Cortex of kidney (tissue), 1 donor: ENCODE measurements around the gene DSCAML1.
"Not testable (repeated sequence)": the region's sequence is repeated elsewhere in the genome, so short reads cannot be mapped to it uniquely, and the experiment has no call there.

ENCODE experiments used
- DNase-seq: peaks from one replicate; lab custom pipeline; 2025; lab: John Stamatoyannopoulos, UW

DSCAML1 gene

DNA sequence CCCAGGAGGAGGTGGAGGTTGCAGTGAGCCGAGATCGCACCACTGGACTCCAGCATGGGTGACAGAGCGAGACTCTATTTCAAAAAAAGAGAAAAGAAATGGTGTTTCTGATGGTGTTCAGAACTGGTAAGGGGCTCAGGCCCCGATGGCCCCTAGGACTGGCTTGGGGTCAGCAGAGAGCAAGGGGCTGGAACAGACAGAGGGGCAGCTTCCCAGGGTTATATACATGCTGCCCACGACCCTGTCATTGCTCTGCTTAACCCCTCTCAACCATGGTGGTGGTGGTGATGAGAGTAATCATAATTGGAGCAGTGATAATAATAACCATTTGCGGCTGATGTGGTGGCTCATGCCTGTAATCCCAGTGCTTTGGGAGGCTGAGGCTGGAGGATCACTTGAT lies 390.0 kb downstream of the DSCAML1 start:
- DNase-seq: no peak

DNA sequence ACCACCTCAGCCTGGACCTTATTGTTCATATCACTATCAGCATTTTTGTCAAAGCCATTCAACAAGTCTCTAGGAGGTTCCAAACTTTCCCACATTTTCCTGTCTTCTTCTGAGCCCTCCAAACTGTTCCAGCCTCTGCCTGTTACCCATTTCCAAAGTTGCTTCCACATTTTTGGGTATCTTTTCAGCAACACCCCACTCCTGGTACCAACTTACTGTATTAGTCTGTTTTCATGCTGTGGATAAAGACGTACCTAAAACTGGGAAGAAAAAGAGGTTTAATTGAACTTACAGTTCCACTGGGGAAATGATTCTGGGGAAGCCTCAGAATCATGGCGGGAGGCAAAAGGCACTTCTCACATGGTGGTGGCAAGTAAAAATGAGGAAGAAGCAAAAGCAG lies 391.1 kb downstream of the DSCAML1 start:
- DNase-seq: not testable (repeated sequence)

DNA sequence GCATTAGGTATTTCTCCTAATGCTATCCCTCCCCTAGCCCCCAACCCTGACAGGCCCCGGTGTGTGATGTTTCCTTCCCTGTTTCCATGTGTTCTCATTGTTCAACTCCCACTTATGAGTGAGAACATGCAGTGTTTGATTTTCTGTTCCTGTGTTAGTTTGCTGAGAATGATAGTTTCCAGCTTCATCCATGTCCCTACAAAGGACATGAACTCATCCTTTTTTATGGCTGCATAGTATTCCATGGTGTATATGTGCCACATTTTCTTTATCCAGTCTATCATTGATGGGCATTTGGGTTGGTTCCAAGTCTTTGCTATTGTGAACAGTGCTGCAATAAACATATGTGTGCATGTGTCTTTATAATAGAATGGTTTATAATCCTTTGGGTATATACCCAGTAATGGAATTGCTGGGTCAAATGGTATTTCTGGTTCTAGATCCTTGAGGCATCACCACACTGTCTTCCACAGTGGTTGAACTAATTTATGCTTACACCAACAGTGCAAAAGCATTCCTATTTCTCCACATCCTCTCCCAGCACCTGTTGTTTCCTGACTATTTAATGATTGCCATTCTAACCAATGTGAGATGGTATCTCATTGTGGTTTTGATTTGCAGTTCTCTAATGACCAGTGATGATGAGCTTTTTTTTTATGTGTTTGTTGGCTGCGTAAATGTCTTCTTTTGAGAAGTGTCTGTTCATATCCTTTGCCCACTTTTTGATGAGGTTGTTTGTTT lies 397.7 kb downstream of the DSCAML1 start:
- not testable (repeated sequence) for DNase-seq

DNA sequence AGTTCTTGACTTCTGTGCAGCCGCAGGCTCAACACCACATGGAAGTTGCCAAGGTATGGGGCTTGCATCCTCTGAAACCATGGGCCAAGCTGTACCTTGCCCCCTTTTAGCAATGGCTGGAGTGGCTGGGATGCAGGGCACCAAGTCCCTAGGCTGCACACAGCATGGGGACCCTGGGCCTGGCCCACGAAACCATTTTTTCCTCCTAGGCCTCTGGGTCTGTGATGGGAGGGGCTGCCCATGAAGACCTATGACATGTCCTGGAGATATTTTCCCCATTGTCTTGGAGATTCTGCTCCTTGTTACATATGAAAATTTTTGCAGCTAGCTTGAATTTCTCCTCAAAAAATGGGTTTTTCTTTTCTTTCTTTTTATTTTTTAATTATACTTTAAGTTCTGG lies 398.4 kb downstream of the DSCAML1 start:
- DNase-seq: not testable (repeated sequence)

DNA sequence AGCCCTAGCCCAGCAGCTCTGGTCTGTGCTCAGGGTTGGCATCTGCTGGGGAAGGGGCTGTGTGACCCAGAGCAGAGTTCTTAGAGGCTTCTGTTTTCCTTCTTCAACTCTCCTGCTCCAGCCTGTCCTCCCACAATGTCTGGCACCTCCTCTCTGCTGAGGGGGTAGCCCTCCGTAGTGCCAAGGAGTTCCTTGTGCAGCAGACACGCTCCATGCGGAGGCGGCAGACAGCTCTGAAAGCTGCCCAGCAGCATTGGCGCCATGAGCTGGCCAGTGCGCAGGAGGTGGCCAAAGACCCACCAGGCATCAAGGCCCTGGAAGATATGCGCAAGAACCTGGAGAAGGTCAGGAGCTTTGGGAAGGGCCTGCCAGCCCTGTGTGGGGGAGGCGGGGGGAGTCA lies 400.0 kb downstream of the DSCAML1 start:
- no peak for DNase-seq

DNA sequence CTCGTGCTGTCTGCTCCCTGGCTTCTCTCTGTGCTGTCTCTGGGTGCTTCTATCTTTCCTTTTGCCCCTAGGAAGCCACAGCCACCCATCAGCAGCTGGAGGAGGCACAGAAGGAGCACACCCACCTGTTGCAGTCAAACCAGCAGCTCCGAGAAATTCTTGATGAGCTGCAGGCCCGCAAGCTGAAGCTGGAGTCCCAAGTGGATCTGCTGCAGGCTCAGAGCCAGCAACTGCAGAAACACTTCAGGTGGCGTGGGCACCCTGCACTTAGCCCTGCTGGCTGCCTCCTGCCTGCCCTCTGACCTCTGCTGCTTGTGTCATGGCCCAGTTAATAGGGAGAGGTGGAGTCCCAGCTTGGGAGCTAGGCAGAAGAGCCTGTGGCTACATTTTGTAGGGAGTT lies 401.5 kb downstream of the DSCAML1 start:
- DNase-seq: no peak

DNA sequence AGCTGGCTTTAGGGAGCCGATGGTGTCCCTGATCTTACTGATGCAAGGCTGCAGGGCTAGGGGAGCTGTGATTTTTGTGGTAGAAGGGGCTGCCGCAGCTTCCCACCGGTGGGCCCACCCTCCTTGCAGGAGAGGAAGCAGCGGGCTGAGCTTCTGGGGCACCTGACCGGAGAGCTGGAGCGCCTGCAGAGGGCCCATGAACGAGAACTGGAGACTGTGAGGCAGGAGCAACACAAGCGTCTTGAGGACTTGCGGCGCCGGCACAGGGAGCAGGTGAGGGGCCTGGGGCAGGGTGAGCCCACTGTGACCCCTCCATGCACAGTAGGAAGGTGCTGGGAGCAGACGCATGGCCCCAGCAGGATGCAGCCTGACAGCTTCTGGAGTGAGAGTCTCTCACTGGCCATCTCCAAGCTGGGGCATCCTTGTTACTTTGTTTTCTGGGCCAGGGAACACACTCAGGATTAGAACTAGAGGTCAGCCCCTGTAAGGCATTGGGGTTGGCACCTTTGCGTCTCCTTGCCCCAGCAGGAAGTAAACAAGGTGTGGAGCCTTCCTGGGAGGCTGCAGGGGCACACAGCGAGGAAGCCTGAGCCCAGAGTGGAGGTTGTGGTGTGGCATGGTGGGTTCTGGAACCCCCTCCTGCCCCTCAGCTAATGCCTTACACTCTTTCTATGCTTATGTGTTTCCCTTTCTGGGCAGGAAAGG lies 402.6 kb downstream of the DSCAML1 start:
- DNase-seq: no peak

DNA sequence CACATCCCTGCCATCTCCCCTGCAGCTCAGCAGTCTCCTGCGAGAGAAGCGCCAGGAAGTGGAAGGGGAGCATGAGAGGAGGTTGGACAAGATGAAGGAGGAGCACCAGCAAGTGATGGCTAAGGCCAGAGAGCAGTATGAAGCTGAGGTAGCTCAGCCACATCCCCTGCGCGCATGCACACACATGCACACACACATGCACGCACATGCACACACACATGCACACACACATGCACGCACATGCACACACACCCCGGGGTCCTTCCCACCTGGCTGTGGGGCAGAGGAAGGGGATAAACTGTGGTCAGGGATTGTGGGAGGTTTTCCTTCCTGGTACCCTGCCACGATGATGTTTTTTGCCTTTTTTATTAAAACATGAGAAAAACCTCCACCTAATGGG lies 404.0 kb downstream of the DSCAML1 start:
- no peak for DNase-seq

DNA sequence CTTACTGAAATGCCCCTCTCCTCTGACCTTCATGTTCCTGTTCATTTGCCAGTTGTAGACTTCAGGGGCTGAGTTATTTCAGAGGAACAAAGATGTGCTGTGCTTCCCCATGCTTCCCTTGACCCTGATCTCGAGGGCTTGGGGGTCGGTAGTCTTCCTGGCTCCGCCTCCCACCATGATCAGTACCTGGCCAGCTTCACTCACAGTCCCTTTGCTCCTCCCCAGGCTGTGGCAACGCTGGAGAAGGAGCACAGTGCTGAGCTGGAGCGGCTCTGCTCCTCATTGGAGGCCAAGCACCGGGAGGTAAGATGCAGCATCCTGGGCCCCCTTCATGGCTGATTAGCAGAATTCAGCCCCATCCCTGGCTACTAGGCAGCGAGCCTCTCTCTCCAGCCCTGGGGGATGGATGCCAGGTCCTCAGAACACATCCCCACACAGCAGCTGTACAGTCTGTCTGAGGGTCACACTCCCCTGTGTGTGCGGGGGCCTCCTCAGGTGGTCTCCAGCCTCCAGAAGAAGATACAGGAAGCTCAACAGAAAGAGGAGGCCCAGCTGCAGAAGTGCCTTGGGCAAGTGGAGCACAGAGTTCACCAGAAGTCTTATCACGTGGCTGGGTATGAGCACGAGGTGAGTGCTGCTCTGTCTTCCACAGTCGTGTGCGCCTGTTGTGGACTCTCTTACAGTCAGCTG lies 404.9 kb downstream of the DSCAML1 start:
- no peak for DNase-seq

DNA sequence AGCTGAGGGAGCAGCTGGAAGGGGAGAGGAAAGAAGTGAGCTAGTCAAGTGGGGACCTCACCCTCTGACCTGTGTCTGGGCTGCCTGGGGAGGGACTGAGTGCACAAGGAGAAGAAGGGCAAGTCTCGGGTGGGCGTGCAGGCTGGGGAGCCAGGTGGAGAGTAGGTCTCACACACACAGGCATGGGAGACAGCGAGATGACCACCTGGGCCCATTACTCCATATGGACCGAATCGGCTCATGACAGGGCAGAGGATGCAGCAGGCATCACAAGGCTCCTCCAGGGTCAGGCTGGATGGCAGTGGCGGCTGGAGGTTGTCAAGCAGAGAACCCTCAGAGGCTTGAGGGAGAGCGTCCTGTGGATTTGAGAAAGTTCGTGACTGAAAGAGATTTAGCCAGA lies 405.8 kb downstream of the DSCAML1 start:
- no peak for DNase-seq

DNA sequence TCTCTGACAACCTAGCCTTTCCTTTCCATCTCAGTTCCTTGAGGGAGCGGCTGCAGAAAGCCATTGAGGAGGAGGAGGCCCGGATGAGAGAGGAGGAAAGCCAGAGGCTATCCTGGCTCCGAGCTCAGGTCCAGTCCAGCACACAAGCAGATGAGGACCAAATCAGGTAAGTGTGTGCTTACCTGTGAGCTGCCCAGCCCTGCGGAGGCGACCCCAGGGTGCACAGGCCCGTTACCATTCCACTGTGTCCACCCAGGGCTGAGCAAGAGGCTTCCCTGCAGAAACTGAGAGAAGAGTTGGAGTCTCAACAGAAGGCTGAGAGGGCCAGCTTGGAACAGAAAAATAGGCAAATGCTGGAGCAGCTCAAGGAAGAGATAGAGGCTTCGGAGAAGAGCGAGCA lies 406.3 kb downstream of the DSCAML1 start:
- no peak for DNase-seq

DNA sequence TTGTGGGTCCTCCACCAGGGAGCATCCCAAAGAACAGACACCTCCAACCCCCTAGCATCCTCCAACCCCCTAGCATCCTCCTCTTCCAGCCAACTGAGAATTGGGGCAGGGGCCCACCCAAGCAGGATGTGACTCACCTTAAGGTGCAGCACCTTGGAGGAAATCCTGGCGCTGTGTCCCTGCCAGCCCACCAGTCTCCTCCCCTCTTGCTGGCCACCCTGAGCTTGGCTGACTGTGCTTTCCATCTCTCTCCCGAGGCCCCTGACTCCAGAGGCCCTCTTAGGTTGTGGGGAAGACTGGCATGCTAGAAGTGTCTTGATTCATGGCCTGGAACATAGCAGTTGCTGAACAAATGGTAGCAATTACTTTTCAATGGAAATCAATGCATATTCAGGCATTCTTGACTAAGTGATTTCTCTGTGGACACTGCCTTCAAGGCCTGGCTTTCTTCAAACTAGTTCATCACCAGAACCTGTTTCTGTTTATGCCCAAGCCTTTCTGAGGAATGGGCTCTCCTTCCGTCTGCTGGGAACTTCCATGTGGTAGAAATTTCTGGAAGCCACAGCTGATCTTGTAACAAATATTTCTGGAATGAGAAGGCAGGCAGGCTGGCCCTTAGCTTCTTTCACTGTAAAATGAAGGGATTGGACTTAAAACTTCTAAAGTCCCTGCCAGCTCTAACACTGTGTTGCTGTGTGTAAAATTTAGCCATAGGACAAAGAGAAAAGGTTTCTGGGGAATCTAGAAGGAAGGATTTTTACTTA lies 408.8 kb downstream of the DSCAML1 start:
- DNase-seq: no peak

DNA sequence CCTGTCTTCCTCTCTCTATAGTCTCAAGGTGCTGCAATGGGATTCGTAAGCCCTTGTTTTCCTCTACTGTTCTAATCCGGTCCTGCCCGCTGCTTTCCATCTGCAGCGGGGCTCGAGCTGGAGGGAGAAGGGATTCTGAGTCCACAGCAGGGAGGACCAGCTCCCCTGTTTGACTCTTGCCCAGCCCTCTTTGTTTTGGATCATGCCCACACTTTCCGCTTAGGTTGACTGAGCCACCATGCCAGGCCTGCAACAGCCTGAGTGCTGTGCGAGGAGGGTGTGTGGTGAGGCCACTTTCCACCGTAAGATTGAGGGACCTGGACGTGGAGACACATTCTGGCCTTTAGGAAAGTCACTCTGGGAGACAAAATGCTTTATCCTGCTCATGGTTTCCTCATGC lies 411.1 kb downstream of the DSCAML1 start:
- DNase-seq: no peak

DNA sequence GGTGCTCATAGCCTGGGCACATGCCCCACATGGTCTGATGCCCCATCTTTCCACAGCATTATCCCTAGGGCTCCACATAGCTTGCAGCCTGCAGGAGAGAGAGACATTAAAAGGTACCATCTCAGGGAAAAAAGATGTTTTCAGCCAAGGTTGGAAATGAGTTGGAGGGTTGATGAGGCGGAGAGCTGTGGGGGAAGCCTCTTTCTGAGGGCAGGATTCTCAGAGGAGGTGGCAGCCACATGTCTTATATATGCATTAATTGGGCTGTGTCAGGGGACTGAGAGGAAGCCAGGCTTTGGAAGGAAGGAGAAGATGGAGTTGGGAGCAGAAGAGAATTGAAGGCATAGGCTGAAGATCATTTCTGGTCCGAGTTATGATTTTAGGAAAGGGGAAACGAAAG lies 411.5 kb downstream of the DSCAML1 start:
- no peak for DNase-seq

DNA sequence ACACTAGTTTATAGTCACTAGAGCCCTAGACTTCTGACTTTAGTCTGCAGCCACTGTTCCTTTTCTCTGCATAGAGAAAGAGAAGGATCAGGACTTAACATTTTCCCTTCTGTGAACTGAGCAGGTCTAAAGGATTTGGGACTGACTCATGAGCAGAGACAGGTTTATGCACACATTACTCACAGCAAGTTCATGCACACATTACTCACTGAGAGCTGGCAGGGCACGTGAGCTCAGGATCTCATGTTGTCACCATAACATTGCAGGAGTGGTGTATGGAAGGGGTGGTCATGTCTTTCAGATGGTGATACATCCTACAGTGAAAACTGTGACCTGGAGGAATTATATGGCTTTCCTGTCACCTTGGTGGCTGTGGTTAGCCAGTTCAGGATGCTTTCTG lies 413.0 kb downstream of the DSCAML1 start:
- DNase-seq: no peak

DNA sequence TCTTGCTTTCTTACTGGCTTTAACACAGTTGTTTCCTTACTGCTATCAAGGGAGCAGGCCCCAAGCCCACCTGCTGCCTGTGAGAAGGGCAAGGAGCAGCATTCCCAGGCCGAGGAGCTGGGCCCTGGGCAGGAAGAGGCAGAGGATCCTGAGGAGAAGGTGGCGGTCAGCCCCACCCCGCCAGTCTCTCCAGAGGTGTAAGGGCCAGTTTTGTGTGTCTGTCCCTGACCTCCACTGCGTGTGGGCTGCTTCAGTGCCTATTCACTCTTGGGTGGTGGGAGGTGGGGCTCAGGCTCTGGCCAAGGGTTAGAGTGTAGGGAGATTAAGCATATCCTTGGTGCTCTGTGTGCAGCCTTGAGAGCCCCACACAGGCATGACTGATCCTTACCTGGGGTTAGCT lies 414.3 kb downstream of the DSCAML1 start:
- DNase-seq: no peak

DNA sequence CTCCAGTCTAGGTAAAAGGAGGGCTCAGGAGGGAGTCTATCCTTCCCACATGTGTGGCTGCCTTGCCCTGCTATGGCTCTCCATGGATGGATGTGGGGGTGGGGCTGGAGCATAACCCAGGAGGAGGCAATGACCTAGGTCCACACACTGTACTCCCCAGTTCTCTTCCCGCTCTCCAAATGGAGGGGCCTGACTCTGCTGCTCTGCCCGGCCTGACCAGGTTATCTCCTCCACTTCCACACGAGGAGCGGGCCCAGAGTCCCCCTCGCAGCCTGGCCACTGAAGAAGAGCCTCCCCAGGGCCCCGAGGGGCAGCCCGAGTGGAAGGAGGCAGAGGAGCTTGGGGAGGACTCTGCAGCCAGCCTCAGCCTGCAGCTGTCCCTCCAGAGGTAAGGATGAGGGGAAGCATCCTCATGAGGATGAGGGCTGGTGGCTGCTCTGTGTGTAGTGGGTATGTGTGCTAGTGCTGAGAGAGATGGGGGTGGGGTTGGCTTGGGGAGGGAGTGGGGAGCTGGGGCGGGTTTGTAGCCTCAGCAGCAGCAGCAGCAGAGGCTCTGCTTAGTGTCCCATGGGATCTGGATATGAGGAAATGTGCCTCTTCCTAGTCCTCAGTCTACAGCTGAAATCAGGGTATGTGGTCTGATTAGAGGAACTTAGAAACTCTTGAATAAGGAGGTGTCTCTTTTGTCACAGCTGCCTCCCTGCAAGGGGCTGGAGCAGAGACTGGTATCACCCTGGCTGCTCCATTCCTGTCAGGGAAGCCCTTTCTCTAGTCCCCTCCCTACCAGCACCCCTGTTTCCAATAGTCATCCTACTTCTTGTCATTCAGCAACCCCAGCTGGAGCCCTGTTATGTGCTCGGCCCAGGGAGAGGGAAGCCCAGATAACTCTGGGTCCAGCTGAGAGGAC lies 415.3 kb downstream of the DSCAML1 start:
- DNase-seq: no peak

DNA sequence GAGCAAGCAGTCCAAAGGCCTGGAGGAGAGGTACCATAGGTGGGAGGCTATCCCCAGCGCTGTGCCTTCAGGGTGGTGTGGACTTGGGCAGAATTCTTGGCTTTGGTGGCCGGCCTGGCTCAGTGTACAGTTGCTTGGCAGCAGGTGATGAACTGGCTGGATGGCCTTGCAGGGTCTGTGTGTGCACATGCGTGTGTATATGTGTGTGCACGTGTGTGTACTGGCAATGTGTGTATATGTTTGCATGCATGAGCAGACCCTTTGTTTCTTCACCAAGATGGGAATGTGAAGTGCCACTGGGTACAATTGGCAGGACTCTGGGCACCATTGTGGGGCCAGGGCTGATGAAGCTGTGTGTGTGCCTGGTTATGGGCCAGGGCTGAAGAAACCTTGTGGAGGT lies 416.3 kb downstream of the DSCAML1 start:
- DNase-seq: no peak

DNA sequence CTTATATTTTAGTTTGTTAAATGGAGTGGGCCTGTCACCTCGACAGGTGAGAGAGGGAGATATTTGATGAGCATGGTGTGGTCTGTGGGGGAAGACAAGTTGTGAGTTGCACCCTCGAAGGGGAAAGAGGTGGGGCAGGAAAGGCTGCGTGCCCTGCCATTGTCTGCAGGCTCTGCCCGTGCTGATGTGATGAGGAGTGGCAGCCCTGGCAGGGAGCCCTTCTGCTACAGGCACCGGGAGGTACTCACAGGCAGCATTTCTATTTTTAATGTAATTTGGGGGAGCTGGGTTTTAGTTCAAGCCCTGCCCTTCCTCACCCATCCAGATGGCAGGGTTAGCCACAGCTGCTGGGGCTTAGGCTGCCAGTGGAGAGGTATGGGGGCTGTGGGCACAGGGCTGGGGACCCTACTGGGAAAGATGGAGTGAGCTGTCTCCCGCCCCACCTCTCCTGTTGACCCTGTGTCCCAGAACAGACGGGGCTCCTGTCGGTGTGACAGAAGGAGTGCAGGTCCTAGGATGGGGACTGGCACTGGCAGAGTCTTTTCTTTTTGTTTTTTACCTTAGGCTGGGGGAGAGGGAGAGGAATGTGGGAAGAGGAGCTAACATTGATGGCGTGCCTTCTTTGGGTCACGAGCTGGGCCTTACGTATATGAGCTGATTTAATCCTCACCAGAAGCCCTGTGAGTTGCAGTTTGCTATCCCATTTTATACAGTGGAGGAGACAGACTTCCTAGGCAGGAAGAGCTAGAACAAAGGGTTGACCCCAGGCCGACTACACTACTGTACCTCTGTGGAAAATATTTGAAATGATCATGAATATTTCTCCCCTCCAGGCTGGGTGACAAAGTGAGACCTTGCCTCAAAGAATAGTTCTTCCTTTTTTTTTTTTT lies 417.8 kb downstream of the DSCAML1 start:
- no peak for DNase-seq
